ENCODE data around the gene OXCT2.

The OXCT2 gene

GRCh38 chr1:39762550-39763540 is 8.3 kb downstream of the OXCT2 start:
- DNase-seq (ENCODE audit: low spot score): no peak

DNA sequence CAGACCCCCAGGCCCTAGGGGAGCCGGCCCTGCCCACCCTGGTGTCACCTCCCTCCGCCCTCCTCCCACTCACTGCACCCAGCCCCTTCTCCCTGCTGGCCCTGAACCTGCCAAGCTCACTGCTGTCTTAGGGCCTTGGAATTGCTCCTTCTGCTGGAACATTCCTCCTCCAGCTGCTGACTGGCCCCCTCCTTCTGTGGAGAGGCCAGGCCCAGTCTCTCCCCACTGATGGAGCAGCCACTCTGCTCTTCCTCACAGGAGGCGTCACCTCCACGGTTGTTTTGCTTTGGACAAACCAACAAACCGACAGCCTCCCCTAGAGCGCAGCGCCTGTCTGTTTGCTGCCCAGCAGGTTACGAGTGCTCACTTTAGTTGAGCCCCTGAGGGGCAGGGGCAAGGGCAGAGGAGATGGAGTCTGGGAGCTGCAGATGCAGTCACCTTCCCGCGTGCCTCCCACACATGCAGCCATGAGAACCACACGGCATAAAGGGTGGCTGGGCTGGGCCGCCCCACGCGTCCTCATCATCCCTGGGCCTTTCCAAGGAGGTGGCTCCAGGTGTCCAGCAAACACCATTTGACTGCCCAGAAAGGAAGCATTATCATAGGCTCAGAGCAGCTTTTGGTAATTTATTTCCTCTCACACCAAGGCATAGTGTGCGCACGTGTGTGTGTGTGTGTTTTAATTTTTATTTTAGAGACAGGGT is 9.4 kb downstream of the OXCT2 start:
- no peak for DNase-seq (ENCODE audit: low spot score)

DNA sequence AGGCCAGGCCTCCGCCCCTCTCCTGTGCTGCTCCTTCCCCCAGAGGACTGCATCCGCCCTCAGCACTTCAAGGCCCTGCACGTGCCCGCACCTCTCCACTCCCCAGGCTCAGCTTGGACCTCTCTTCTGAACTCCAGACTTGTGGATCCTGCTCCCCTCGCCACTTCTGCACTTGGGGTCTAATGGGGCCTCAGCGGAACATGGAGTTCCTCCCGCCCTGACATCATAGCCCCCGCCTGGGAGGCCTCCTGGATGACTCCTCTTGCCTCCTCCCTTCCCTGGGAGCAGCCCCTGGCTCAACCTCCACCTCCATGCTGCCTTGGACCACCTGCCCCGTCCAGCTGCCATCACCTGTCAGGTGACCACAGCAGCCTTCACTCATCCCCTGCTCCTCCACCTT is 10.1 kb downstream of the OXCT2 start:
- no peak for DNase-seq (ENCODE audit: low spot score)

DNA sequence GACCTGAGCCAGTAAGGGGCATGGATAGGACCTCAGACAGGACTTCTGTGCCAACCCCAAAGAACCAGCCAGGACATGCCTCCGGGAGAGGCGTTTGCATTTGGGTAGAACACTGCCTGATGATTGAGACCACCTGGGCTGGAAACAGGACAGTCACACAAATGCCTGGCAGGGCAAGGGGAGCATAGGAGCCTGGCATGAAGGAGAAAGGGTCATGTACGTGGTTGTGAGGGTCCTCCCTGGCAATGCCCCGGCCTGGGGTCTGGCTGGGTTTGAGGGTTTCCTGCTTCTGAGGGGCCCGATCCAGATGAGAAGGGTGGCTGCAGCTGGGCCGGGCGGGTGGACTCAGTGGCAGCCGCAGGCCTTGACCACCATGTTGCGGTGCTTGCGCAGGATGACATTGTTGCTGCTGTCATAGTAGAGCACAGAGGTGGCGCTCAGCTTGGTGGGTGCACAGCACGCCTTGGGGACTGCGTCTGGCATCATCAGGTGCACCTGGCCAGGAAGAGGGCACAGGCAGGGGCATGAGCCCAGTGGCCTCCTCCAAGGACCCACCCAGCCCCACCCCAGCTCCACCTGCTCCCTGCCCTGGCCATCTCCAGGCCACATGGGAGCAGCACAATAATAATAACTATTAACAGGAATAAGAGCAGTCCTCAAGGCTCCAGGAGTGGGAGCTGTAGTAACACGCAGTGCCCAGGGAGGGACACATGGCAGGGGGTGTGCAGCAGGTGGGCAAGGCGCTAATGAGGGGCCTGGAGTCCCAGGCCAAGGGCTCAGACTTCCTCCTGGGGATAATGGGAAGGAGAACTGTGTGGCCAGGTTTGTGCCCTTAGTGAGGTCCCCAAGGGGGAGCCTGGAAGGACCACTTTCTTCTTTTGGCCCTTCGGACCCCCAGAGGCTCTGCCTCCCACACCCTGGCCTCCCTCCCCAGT is 10.8 kb downstream of the OXCT2 start:
- DNase-seq (ENCODE audit: low spot score): no peak

- DNase-seq (ENCODE audit: low spot score): no peak
These were observed 11.8 kb downstream of the OXCT2 start for GRCh38 chr1:39759436-39759726.

DNA sequence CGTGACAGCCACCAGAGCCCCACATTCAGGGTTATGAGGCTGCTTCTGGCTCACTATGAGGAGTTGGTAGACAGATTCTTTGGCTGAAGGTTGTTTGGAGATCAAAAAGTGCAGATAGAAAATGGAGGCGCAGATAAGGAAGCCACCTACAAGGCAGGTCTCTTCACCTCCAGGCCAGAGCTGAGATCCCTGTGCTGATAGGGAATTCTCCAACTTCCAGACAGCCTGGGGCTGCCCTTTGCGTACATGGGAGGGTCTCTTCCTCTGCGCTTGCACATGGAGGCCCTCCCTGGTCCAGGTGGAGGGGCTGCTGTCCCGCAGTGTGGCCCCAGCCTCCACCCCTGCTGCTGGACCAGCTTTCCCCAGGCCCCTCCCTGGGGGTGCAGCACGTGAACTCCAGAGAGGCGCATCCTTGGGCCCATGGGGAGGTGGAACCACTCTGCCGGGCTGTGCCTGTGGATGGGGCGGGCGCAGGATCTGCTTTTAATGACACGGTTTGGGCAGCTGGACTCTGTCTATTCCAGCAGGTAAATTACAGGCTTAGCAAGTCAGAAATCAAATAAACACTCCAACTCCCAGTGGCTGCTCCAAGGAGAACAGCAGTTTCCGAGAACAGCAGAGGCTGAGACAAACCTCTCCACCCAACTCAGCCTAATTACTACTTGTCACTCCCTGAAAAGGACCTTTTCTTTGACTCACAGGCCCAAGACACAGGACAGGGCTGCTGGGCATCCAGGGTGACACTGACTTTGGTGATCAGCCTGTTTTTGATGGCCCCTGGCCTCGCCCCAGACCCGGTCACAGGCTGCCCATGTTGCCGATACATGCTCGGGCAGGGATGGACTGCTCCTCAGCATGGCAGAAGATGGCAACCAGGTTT is 12.4 kb downstream of the OXCT2 start:
- DNase-seq (ENCODE audit: low spot score): no peak

DNA sequence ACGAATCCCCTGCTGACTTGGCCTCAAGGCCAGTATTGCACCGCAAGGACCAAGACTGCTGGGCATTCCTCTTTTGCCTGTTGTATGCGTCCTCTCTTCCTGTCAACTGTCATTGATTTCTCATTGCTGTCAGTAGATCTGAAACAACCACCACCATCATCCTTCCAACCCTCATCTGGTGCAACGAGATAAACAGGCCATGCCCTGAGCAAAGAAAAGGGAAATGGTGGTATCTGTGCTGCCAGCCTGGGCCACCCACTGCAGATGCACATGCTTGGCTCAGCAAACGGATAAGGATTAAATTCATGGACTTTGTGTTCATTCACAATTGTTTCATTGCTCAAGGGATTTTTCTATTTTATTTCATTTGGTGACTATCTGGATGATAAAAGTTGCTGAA is 13.6 kb downstream of the OXCT2 start:
- no peak for DNase-seq (ENCODE audit: low spot score)

DNA sequence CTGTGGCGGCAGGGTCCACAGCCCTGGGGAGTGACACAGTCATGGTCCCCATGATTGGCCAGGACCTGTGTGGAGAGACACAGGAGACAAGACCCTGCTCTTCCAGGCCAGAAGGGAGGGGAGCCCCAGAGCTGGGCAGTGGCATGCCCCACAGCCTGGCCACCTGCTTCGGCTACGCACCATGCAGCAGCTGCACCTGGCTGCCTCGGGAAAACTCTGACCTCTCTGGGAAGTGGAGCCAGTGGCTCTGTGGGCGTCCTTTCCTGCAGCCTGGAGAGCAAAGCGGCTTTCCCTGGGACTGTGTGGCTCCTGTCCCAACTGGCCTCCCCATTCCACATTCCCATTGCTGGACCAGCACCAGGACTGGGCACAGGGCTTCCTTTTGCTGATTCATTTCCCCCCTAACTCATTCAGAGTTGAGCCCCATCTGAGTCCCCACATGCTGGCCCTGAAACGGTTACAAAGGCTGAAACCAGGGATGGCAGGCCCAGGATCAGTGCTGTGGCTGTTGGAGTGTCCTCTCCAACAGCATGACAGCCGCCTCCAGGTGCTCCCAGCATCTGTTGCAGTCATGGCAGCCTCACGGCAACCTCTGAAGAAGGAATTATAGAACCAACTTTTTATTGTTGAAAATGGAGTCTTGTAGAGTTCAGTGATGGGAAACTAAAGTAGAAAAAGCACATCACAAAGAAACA is 15.0 kb downstream of the OXCT2 start:
- DNase-seq (ENCODE audit: low spot score): no peak

DNA sequence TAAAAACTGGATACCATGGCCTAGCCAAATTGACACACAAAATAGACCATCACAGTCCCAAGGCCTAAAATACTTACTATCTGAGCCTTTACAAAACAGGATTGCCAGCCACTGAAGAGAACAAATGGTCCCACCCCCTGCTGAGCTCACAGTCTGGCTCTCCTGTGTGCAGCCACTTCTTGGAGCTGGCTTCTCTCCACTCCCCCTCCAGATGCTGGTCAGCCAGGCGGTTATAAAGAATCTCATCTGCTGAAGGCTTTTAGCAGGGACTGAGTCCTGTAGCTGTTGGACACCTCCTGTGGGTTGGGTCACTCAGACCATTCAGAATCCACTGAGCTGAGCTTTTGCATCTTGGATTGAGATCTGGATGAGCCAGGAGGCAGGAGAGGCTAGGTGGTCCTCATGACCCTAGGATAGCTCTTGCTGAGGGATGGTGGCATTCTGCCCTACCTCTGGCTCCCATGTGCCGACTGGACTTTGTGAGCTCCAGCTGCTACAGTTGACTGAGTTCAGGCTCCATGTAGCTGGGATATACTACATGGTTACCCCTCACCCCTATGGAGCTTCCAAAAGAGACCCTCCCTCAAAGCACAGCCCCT is 16.1 kb downstream of the OXCT2 start:
- no peak for DNase-seq (ENCODE audit: low spot score)

DNA sequence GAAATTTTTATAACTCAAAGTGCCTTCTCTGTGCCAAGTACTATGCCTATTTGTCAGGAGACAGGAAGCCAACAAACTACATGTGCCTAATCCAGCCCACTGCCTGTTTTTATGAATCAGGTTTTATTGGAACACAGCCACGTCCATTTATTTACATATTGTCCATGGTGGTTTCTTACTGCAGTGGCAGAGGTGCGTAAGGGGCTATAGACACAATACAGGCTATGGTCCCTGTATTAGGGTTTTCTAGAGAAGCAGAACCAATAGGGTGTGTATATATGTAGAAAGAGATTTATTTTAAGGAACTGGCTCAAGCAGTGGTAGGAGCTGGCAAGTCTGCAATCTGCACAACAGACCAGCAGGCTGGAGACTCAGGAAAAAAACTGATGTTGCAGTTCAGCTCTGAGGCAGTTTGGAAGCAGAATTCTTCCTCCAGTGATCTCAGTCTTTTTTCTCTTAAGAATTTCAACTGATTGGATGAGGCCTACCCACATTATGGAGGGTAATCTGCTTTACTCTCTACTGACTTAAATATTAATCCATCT is 17.1 kb downstream of the OXCT2 start:
- no peak for DNase-seq (ENCODE audit: low spot score)

GRCh38 chr1:39753132-39754025 is 17.8 kb downstream of the OXCT2 start:
- no peak for DNase-seq (ENCODE audit: low spot score)

GRCh38 chr1:39752703-39753102 is 18.4 kb downstream of the OXCT2 start:
- DNase-seq (ENCODE audit: low spot score): no peak

DNA sequence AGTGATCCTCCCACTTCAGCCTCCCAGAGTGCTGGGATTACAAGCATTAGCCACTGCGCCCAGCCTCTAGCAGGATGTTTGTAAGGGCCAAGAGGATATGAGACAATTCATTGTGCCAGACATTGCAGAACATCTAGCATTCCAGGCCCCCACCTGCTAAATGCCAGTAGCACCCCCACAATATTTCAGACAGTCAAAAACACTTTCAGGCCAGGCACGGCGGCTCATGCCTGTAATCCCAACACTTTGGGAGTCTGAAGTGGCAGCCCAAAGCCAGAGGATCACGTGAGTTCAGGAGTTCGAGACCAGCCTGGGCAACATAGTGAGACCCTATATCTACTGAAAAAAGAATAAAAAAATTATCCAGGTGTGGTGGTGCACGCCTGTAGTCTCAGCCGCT is 19.6 kb downstream of the OXCT2 start:
- no peak for DNase-seq (ENCODE audit: low spot score)

DNA sequence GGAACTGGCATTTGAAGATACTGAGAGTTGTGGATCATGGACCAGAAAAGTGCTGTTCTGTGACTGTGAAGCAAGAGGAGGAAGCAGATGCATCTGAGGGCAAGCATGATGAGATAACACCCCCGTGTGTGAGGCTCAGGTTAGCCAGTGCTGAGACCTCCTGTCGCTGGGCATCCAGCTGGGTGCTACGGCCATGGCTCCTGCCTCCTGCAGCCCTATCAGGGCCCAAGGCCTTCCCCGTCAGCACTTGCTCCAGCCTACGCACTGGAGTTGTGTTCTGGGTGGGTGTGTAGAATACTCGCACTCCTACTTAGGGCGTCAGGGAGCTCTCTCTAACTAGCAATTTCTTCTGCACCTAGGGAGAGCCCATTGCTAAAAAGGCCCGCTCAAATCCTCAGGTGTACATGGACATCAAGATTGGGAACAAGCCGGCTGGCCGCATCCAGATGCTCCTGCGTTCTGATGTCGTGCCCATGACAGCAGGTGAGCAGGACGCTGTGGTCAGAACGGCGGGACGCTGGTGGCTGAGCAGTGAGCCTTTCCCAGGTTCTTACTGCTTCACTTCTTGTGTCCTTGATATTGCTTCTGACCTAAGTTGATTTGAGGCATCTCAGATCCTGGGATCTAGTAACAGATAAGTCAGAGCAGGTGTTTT is 26.0 kb downstream of the OXCT2 start:
- DNase-seq (ENCODE audit: low spot score): no peak

GRCh38 chr1:39738622-39739366 is 32.4 kb downstream of the OXCT2 start, which contains the start of gene PPIE:
TSS of gene PPIE (plus strand) at chr1:39738882. CDS start at chr1:39738901, 19 bp downstream.
- peak; percentile 81 for DNase-seq (ENCODE audit: low spot score)

GRCh38 chr1:39737546-39738169 is 33.5 kb downstream of the OXCT2 start:
- no peak for DNase-seq (ENCODE audit: low spot score)

GRCh38 chr1:39735731-39736130 is 35.4 kb downstream of the OXCT2 start:
- DNase-seq (ENCODE audit: low spot score): no peak

Measured in COLO829 (cell line).